GM21381 (cell line): ENCODE measurements around the gene NTN4.
"Not testable (repeated sequence)": the region's sequence is repeated elsewhere in the genome, so short reads cannot be mapped to it uniquely, and the experiment has no call there.

Experiments used
- ATAC-seq: cut with Tn5 transposase; IDR thresholded peaks from one replicate; pipeline ENCODE4 v1.9.1; 2021; ENCODE audit warnings: mild to moderate bottlenecking, moderate library complexity; ENCODE audit not compliant: unreplicated experiment

NTN4 gene

DNA sequence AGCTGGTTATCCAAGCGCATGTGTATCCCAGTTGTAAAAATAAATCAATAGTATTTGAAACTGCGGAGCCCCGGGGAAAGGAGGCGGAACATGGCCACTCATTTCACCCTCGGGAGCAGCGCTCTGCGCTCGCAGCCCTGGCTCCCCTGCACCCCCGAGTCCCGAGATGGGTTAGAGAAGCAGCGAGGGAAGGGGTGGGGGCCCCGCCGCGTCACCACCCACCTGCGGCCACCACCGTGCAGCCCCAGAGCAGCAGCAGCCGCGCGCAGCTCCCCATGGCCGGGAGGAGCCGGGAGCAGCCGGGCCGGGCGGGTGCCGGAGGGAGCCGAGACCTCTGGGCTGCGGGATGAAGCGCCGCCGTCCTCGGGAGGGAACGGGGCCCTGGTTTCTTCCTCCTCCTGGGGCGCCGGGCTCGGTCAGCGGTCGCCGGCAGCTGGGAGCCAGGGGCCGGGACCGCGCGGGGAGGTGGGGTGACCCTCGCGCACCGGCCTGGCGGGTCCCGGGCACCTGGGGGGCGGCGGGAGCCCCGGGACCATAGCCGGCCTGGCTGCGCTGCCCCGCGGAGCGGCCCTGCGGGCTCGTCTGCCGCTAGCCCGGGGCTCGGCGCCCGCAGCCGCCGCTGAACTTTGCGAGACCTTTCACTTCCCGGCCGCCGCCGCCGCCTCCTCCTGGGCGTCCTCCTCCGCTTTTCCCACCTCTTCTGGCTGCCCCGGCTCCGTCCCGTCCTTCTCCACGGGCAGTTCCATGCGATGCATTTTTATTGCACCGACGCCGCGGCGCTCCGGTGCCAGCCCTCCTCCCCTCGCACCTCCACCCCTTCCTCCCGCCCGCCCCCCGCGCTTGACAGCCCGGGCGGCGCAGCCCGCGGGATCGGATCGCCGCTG lies at the start of gene NTN4:
NTN4 (minus strand) TSS at position 732 of the 884 bp plus-strand sequence; CDS start at position 277, 455 bp downstream.
- peak; percentile 61 for ATAC-seq

DNA sequence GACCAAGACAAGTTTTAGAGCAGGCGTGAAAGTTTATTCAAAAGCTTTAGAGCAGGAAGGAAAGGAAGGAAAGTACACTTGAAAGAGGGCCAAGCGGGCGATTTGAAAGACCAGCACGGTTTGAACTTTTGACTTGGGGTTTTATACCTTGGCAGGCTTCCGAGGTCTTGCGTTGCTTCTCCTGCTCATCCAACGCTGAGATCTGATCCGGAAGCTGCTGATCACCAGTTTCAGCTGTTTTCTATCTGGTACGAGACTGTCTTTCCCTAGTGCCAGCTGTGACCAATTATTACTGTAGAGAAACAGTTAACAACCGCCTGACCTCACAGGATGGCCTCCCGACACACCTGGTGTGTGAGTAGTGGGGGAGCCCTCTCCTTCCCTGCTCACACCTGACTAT lies 47.6 kb upstream of the NTN4 start:
- ATAC-seq = no peak

DNA sequence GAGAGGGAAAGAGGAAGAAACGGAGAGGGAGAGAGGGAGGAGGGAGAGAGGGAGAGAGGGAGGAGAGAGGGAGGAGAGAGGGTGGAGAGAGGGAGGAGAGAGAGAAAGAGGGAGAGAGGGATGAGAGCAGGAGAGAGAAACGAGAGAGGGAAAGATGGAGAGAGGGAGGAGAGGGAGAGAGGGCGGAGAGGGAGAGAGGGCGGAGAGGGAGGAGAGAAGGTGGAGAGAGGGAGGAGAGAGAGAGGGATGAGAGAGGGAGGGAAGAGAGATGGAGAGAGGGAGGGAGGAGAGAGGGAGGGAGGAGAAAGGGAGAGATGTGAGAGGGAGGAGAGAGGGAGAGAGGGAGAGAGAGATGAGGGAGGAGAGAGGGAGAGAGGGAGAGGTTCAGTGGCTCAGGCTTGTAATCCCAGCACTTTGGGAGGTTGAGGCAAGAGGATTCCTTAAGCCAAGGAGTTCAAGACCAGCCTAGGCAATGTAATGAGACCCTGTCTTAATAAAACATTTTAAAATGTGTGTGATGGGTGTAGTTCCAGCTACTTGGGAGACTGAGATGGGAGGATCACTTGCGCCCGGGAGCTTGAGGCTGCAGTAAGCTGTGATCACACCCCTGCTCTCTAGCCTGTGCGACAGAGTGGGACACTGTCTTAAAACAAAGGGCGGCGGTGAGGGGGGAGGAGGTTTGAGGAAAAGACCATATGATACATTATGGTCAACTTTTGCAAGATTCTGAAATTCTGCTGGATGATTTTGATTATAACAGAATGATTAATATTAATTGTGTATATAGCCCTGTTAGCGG lies 46.9 kb upstream of the NTN4 start:
- ATAC-seq = no peak

DNA sequence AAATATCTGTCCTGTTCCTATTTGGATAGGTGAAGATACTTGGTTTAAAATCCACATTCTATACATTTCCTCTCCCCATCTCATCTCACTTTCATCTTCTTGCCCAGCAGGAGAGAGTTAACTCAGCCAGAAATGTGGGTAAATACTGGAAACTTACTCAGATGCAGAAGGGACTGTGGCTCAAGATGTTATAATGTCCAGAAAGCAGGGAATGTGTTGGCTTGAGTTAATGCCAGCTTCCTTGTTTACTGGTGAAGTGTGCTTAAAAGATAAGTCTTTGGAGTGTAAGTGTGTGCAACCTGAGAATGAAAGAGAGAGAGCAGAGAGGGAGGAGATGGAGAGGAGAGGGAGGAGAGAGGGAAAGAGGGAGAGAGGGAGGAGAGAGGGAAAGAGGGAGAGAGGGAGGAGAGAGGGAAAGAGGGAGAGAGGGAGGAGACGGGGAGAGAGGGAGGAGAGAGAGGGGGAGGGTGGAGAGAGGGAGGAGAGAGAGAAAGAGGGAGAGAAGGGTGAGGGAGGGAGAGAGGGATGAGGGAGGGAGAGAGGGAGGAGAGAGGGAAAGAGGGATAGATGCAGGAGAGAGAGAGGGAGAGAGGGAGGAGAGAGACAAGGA lies 46.2 kb upstream of the NTN4 start:
- no peak for ATAC-seq

DNA sequence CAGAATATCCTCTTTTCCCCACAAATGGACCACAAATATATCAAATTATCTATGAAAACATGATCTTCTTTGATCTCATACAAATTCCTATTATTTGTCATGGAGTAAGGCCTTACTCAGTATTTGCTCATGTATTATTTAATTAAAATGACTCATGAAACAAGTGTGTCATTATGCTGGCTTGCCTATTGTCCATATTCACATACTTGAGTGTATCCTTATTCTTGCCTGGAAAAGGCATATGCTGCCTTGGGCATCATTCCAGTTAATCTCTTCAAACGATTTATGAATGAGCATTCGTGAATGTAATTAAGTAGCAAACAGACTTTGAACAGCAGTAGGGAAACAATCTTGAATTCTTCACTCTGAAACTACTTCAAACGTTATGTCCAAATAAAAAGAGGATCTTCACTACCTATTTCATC lies 45.6 kb upstream of the NTN4 start:
- ATAC-seq = no peak

DNA sequence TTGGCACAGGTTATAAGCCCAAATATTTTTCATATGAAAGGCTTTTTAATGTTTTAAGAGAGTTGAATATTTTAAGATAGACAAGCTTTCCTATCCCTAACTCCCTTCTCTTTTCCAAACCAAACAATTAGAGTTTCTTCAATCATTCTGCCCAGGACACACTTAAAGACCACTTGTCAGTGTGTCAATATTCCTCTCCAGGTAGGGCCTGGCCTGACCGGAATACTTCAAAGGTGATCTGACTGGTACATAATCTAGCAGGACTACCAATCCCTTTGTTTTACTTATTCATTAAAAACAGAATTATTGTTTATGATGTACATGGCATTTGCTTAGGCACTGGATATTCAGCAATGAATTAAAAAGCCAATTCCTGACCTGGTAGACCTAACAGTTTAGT lies 44.0 kb upstream of the NTN4 start:
- no peak for ATAC-seq

DNA sequence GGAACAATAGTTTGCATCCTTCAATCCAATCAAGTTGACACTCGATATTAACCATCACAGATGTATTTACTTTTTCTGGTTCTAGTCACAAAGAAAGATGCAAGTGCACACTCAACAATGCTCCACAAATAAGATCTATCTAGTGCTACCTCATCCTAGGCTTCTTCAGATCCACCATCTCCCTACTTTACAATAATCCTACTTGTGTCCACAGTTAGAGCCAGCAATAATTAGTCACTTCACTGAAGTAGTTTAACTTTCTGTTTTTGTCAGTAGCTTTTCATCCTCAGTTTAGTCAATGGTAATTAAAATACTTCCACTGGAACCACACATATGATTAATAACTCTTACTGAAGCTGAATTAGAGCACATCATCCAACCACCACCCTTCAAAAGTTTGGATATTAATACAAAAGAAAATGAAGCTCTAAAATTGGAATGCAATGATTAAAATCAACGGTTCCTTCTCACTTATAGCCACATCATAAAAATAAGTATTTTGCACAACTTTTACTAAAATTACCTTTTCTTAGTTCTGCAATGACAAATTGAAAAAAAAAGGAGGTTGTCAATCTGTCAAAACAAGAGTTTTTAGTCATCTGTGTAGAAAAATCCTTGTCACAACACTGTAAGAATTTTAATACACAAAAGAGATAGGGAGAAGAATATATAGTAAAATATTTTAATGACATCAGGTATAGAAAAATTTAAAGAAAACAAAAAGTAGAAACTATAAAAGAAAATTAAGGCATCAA lies 39.9 kb upstream of the NTN4 start:
- no peak for ATAC-seq

DNA sequence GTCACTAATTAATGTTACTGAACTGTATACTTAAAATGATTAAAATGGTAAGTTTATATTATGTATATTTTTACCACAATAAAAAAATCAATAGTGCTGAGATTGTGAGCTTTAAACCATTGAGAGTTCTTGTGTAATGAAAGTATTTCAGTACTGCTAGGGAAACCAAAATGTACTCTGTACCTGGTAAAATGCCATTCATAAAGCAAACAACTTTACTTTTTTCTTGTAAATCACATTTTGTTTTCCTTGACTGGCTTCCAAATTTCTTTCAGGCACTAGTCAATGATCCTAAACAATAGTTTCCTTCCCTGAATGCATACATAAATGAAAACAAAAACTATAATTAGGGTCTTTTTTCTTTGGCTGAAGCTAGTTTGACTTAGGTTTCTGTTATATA lies 38.8 kb upstream of the NTN4 start:
- no peak for ATAC-seq

DNA sequence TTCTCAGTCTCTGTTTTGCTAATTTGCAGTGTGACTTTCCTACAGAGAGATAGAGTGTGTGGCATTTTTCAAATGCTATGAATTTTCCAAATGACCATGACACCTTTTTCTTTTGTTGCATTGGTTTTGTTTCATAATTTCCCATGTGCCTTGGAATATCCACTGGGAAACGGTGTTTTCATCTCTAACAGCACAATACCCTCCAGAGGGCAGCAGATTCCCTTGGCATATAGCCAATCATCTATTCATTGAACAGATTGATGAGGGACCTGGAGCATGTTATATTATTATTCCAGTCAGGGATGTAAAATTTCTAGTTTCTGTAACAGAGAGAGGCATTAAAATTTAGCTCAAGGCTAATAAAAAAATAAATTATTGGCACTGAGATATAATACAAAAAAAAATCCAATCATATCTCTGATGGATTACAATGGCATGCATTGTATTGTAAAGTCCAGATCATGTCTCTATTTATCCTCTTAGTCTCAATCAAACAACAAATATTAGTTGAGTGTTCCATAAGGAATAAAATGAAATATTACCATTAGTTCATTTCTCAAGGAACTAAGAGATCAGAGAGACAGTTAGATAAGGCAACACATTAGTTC lies 29.6 kb upstream of the NTN4 start:
- no peak for ATAC-seq

DNA sequence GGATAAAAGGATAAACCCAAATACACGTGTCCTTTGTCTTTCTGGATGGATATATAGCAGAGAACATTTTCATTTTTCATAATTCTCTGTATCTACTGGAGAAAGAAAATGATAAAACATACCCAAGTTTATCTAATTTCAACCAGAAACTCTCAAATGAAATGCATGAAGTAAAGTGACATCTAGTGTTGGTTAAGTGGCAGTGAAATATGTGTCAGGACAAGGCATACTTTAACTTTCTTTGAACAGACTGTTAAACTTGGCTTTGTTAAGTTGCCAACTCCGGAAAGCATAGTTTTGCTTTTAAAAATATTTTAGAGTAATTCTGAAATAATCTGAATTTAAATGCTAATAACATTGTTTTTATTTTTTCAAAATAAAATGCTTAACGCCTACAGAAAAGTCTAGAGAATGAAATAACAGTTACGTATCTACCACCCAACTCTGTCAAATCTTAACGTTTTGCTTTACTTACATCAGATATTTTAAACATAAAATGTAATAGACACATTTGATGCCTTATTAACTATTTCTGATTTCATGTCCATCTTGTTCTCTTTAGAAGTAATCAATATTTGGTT lies 25.2 kb upstream of the NTN4 start:
- no peak for ATAC-seq

DNA sequence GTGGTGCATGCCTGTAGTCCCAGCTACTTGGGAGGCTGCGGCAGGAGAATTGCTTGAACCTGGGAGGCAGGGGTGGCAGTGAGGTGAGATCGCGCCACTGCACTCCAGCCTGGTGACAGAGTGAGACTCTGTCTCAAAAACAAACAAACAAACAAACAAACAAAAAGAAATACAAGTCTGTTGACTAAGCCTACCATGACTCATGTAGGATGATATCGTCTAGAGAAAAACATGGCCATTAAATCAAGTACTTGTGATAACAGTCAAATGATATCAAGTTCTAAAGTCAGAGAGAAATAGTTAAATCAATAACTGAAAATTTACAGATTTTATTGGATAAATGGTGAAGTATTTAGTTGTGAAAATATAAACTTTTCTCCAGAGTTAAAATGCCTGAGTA lies 21.6 kb upstream of the NTN4 start:
- not testable (repeated sequence) for ATAC-seq

DNA sequence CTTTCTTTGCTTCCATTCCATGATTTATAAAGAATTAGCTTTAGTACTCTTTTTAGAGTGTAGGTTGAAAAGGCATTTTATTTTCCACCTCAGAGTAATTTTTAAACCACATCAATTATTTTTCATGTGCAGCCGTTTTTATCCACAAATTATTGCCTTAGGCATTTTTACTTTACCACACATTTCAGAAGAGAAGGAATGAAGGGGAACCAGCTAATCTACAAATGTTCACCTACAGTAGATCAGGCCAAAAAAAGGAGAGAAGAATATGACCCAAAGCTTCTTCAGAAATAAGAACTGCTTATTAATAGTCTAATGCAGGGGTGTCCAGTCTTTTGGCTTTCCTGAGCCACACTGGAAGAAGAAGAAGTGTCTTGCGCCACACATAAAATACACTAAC lies 19.8 kb upstream of the NTN4 start:
- no peak for ATAC-seq

DNA sequence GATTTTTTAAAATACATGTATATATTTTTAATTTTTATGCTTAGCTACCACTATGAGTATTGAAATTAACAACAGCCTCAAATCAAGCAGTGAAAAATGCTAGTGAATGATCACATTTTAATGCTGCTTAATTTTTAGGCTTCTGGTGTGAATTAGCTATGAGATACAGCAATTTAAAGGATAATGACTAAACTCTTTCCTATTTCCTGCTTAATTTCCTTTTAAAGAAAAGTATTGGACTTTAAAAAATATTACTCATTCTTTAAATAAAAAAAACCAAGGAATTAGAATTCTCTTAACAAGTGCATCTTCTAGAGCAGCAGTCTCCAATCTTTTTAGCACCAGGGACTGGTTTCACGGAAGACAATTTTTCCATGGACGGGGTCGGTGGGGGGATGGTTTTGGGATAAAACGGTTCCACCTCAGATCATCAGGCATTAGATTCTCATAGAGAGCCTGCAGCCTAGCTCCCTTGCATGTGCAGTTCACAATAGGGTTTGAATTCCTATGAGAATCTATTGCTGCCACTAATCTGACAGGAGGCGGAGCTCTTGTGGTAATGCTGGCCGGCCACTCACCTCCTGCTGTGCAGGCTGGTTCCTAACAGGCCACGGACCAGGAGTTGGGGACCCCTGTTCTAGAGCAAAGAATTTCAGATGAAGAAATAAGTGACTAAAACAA lies 18.6 kb upstream of the NTN4 start:
- ATAC-seq = no peak

DNA sequence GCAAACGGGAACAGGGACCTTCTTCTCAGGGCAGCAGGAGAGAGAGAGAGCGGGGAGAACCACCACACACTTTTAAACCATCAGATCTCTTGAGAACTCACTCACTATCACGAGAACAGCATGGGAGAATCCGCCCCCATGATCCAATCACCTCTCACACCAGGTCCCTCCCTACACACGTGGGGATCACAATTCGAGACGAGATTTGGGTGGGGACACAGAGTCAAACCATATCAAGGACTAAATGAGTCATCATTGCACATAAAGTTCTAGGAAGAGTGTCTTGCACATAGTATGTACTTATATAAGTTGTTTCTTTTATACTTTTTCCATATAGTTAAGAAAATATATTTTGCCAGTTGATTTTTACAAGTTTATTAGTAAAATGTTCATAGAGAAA lies 17.6 kb upstream of the NTN4 start:
- ATAC-seq = no peak

DNA sequence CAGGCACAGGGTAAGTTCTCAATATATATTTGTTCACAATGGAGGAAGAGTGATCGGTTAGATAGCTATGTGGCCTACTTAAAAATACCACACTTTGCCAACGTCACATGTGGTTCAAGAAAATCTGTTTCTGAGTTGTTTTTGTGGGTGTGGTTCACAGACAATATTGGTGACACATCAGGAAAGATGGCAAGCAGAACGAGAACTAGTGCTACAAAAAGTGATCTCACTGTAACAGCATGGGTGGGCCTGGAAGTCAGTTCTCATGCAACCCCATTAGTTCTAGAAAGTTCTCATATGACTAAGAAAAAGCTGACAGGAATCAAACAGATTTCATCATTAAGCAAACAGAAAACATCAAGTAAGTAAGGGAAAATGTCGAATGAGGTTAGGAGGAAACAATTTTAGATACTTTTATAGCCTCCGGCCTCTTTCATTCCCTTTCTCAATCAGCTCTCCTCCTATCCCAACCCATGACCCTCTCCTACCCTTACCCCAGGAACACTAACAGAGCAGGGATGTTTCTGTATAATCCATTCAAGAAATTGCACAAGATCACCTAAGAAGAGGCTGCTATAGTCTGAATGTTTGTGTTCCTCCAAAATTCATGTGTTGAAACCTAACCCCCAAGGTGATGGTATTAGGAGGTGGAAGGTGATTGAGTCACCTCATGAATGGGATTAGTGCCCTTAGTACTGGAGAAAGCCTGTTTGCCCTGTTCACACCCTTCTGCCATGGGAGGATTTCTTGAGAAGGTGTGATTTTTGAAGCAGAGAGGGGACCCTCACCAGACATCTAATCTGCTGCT lies 15.5 kb upstream of the NTN4 start:
- ATAC-seq = no peak

DNA sequence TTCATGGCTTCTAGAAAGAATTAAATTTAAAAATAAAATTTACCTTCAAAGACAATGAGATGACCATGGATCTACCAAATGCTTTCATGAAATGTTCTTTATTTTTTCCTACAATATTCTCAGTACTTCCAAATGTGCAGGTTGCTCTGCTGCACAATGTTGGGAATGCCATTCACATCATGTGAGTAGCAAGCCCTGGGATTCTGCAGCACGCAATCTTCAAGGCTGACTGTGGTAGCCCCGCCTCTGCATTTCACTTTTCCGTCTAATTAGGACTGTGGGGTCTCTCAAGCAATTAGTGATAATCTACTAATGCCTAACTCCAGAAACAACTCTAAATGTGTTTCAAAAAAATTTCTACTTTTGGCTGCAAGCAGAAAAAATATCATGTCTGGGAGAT lies 13.7 kb upstream of the NTN4 start:
- ATAC-seq = no peak

DNA sequence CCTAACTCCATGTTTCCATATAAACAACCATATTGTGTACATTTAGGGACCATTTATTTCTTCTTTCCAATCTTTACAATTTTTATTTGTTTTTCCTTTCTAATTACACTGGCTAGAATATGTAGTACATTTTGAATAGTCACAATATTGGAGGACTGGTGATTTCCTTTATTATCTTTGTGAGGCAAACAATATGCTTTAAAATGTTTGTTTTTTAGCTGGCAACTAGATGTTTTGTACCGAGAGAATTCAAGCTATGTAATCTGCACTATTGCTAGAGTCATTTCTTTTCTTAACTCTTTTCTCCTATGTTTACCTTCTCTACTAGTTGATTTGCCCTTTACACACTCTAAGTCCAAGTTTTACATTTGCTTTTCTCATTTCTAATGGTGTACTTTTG lies 13.3 kb upstream of the NTN4 start:
- ATAC-seq = no peak

DNA sequence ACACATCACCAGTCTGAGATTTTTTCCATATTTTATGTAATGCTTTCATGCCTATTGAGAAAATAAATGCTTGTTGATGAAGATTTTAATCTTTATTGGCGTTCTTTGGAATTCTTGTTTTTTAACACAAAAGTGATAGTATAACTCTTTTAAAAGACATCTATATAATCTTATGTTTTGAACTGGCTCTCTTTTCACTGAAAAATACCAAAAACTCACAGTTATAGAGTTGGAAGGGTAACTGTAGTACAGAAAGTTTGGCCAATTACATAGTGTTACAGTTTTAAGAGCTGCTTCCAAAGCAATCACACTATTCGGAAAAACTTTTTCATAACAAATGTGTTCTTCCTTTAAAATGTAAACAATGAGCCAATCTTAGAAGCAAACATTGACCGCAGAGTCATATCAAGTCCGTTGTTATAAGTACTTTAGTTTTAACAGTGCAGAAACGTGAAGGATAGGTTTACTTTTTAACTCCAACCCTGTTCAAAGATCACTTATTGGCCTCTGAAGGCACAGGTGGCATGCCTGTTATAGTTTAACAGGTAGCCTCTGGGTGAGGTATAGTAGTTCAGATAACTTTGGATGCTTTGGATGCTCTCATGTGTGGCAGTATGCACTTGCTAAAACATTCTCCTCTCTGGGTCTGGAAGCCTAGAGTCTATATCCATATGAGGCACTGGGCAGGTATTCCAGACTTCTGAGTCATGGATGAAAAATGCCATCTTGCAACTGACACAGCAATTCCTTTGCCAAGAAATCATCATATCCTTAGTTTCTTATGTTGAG lies 12.1 kb upstream of the NTN4 start:
- ATAC-seq = no peak
